ENCODE results near the gene PSD4.

The PSD4 gene

DNA sequence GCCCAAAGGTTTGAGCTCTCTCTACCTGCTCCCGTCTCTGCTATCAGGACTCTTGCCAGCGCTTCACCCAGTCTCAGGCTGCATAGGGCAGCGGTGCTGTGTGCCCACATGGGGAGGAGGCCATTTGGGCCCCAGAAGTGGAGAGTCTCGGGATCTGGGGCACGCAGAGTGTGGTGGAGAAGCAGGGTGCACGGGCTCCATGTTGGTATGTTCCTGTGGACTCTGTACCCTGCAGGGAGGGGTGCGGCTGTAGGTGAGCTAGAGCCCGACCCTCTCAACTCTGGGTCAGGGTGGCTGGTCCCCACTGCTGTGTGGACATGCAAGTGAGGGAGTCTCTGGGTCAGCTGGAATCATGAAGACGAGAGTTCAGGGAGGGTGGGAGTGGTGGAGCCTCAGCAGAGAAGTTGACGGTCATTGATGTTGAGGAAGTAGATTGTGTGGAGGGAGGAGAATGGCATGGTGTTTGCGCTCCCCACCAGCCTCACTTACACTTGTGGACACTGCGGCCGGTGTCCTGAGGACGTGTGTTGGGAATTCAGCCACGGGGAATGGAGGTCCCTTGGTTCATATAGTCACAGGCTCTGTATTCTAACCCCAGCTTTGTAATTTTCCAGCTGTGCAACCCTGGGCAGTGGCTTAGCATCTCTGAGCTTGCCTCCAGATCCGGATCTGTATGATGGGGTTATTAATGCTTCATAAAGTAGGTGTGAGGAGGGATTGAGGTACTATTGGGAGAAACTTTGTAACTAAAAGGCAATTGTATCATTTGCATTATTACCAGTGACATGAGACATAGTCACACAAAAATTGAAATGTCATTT is 840 bp upstream of the PSD4 start:
- TF ChIP-seq FOXP2 (optimal IDR thresholded peaks at IDR 0.05; ENCODE audit: borderline replicate concordance, extremely low read depth, extremely low read length, insufficient read depth) (no peak), SIN3A (IDR thresholded peaks at IDR 0.05; ENCODE audit: borderline replicate concordance, insufficient read depth, low read length) (no peak), TAF1 (IDR thresholded peaks at IDR 0.05; ENCODE audit: borderline replicate concordance, insufficient read depth, low read length) (no peak)

DNA sequence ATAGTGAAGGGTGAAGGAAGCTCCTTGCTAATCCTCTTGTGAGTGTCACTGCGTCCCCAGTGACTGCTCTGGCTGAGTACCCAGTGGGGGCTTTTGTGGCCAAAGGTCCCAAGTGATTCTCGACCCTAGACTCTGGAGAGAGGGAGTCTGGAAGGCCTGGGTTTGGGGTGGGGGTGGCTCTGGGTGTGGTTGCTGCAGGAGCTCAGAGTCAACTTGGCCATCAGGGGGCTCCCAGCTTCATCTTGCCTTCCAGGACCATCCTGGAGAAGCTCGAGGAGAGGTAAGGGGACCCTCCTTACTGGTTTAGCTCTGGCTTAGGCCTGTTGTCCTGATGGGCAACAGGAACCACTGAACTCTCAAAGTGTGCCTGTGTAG is 592 bp downstream of the PSD4 start:
- TF ChIP-seq TAF1 (IDR thresholded peaks at IDR 0.05; ENCODE audit: borderline replicate concordance, insufficient read depth, low read length) (no peak), FOXP2 (optimal IDR thresholded peaks at IDR 0.05; ENCODE audit: borderline replicate concordance, extremely low read depth, extremely low read length, insufficient read depth) (no peak), POLR2AphosphoS5 (IDR thresholded peaks at IDR 0.05; ENCODE audit: low read depth, low read length) (no peak), SIN3A (IDR thresholded peaks at IDR 0.05; ENCODE audit: borderline replicate concordance, insufficient read depth, low read length) (no peak)
- TF ChIP-seq, protein P1, sequence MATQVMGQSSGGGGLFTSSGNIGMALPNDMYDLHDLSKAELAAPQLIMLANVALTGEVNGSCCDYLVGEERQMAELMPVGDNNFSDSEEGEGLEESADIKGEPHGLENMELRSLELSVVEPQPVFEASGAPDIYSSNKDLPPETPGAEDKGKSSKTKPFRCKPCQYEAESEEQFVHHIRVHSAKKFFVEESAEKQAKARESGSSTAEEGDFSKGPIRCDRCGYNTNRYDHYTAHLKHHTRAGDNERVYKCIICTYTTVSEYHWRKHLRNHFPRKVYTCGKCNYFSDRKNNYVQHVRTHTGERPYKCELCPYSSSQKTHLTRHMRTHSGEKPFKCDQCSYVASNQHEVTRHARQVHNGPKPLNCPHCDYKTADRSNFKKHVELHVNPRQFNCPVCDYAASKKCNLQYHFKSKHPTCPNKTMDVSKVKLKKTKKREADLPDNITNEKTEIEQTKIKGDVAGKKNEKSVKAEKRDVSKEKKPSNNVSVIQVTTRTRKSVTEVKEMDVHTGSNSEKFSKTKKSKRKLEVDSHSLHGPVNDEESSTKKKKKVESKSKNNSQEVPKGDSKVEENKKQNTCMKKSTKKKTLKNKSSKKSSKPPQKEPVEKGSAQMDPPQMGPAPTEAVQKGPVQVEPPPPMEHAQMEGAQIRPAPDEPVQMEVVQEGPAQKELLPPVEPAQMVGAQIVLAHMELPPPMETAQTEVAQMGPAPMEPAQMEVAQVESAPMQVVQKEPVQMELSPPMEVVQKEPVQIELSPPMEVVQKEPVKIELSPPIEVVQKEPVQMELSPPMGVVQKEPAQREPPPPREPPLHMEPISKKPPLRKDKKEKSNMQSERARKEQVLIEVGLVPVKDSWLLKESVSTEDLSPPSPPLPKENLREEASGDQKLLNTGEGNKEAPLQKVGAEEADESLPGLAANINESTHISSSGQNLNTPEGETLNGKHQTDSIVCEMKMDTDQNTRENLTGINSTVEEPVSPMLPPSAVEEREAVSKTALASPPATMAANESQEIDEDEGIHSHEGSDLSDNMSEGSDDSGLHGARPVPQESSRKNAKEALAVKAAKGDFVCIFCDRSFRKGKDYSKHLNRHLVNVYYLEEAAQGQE (IDR thresholded peaks at IDR 0.05; ENCODE audit: insufficient read depth in 1 of 2, low read depth in 2 of 2, low read length in 2 of 2): no peak

DNA sequence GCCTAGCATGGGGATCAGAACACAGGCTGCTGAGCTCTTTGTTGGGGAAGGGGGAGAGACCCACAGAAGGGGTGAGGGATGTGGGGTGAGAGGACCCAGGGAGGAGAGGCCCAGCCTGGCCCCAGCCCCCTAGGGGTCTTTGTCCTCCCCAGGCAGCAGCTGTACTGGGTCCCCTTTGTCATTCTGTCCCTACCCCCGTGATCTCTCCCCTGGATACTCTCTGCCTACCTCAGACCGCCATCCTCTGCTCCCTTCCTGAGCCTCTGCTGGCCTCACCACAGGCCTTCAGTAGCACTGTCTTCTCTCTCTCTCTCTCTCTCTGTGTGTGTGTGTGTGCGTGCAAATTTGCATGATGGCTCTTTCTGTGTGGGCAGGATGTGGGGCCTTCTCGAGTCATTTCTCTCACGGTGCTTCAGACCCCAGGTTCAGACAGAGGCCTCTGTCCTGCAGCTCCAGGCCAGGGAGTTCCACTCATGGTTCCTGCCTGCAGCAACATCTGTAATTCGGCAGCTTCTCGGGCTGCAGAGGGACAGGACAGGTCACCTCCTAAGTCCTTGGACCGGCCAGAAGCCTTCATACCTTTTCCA is 1.4 kb downstream of the PSD4 start:
- no peak for TF ChIP-seq POLR2AphosphoS5 (IDR thresholded peaks at IDR 0.05; ENCODE audit: low read depth, low read length)
- TF ChIP-seq FOXP2 (optimal IDR thresholded peaks at IDR 0.05; ENCODE audit: borderline replicate concordance, extremely low read depth, extremely low read length, insufficient read depth): no peak
- TF ChIP-seq, protein P1 (IDR thresholded peaks at IDR 0.05; ENCODE audit: insufficient read depth in 1 of 2, low read depth in 2 of 2, low read length in 2 of 2): no peak
- no peak for TF ChIP-seq TAF1 (IDR thresholded peaks at IDR 0.05; ENCODE audit: borderline replicate concordance, insufficient read depth, low read length)
- no peak for TF ChIP-seq SIN3A (IDR thresholded peaks at IDR 0.05; ENCODE audit: borderline replicate concordance, insufficient read depth, low read length)

DNA sequence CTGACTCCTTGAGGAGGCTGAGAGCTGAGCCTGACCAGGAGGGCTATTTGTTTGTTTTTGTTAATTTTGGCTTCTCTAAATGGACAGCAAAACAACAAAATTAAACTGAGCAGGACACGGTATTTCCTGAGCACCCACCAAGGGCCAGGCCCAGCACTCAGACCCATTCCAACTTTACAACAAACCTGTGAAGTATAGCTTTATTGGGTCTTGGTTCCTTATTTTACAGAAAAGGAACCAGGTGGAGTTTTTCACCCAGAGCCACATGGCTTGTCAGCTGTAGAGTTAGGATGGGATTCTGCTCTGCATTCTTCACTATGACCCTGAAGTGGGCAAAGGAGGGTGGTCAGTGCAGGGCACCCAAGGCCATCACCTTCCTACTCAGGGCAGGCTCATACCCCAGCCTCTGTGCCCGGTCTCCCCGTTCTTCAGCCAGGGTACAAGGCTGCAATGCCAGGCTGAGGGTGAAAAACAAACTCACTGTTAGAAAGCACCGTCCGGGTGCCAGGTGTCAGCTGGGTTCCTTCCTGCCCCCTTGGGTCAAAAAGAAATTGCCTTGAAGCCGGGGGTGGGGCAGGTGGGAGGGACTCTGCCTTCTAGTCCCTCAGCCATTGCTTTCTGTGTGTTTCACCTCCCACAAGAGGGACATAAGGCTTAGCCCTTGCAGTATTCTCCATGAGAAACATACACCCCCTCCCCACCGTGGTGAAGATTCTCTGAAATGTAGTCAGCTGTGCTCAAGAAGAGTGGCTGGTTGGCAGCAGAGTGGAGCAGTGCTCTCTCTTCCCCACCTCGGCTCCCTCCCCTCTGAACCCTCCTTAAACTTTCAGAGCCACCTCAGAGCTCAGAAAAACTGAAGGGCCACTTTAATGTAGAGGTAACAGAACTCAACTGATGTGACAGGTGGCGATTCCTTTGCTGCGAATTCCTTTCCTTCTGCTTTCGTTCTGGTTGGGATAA is 2.2 kb downstream of the PSD4 start:
- no peak for TF ChIP-seq POLR2AphosphoS5 (IDR thresholded peaks at IDR 0.05; ENCODE audit: low read depth, low read length)
- TF ChIP-seq FOXP2 (optimal IDR thresholded peaks at IDR 0.05; ENCODE audit: borderline replicate concordance, extremely low read depth, extremely low read length, insufficient read depth): no peak
- no peak for TF ChIP-seq SIN3A (IDR thresholded peaks at IDR 0.05; ENCODE audit: borderline replicate concordance, insufficient read depth, low read length)
- TF ChIP-seq TAF1 (IDR thresholded peaks at IDR 0.05; ENCODE audit: borderline replicate concordance, insufficient read depth, low read length): no peak

DNA sequence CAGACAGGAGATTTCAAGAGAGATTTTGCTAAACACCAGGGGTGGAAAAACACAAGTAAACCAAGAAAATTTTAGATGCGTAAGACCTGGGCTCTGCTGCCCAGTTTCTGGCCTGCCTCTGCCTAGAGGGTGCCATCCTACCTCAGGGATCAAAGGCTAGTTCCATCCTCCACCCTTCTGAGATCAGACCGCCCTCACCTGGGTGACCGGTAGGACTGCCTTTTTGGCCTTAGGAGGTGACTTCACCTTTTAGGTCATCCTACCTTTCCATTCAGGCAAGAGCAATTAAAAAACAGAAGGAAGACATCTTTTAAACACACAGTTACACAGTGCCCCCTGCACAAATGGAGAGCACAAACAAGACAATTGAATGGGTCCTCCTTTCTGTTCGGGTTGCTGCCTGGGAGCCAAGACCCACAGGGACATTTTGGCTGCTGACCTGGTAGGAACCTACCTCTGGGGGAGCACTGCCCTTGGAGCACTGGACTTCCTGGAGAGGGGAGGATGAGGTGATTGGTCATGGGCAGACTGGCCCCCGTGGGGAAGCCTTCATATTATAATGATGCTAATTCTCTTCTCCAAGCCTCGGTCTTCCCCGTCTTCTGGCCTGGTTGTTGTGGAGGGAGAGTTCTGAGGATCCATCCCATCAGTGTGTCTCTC is 3.1 kb downstream of the PSD4 start:
- TF ChIP-seq POLR2AphosphoS5 (IDR thresholded peaks at IDR 0.05; ENCODE audit: low read depth, low read length): no peak
- TF ChIP-seq SIN3A (IDR thresholded peaks at IDR 0.05; ENCODE audit: borderline replicate concordance, insufficient read depth, low read length): no peak
- TF ChIP-seq, protein P1 (IDR thresholded peaks at IDR 0.05; ENCODE audit: insufficient read depth in 1 of 2, low read depth in 2 of 2, low read length in 2 of 2): no peak
- TF ChIP-seq FOXP2 (optimal IDR thresholded peaks at IDR 0.05; ENCODE audit: borderline replicate concordance, extremely low read depth, extremely low read length, insufficient read depth): no peak
- no peak for TF ChIP-seq TAF1 (IDR thresholded peaks at IDR 0.05; ENCODE audit: borderline replicate concordance, insufficient read depth, low read length)
